Endothelial cell of umbilical vein (primary cell): ENCODE measurements around the gene B3GALT5. TPM values are rescaled to one million over a fixed set of nuclear protein-coding genes. Genes with fewer than 3 reads are reported as not detected.

ENCODE experiments used
- BruUV-seq: library from RNA; stranded (reverse); fragments of 400-500 nt; replicated peaks from 2 replicates; lab custom pipeline; 2021; lab: Mats Ljungman, UMichigan
- CTCF ChIA-PET: fragments of 300-600, 350-600 bp; sonication (Branson Sonifier 250); formaldehyde crosslinking; loops from one replicate; lab custom pipeline; 2021; ENCODE audit warnings: antibody characterized with exemption, inconsistent platforms; lab: Charles Lee
- POLR2A ChIA-PET: fragments of 300-600, 350-600 bp; sonication (Branson Sonifier 250); formaldehyde crosslinking; loops from one replicate; lab custom pipeline; 2021; ENCODE audit warnings: antibody characterized with exemption, inconsistent platforms; lab: Charles Lee
- DNase-seq: peaks from one replicate; pipeline ENCODE4 v3.0.0-alpha.2; 2011; ENCODE audit warnings: low read depth, low spot score
- FAIRE-seq: peaks from 2 replicates; lab custom pipeline; 2011; peaks lifted over from hg19 to GRCh38; lab: Jason Lieb, UNC
- H2AFZ ChIP-seq: 2 replicates; pipeline ENCODE4 v1.6.0; 2012; ENCODE audit warnings: low read depth, low read length, control low read depth, inconsistent platforms
- H3K27ac ChIP-seq: 2 replicates; pipeline ENCODE4 v1.5.1; 2011; ENCODE audit warnings: low read depth, mild to moderate bottlenecking, control low read depth, low read length, moderate library complexity; ENCODE audit not compliant: insufficient read depth
- H3K27me3 ChIP-seq, 2 experiments: 2 replicates each; pipeline versions ENCODE4 v1.6.0 to v1.6.1; 2011; ENCODE audit warnings: low read length in 2 of 2, mixed read lengths in 1 of 2; ENCODE audit not compliant: control insufficient read depth in 2 of 2, insufficient read depth in 2 of 2
- H3K36me3 ChIP-seq, 2 experiments: 2 replicates in 1 of 2; 3 replicates in 1 of 2; pipeline ENCODE4 v1.5.1; 2011; ENCODE audit warnings: low read length in 2 of 2, mild to moderate bottlenecking in 1 of 2, moderate library complexity in 1 of 2; ENCODE audit not compliant: control insufficient read depth in 2 of 2, insufficient read depth in 2 of 2; ENCODE audit errors: extremely low read depth in 1 of 2
- H3K4me1 ChIP-seq: 3 replicates; pipeline ENCODE4 v1.5.1; 2011; ENCODE audit warnings: mild to moderate bottlenecking, low read length; ENCODE audit not compliant: control insufficient read depth, insufficient read depth; ENCODE audit errors: extremely low read depth
- H3K4me2 ChIP-seq: 2 replicates; pipeline ENCODE4 v1.6.1; 2011; ENCODE audit warnings: low read length, control low read depth, mixed read lengths; ENCODE audit not compliant: insufficient read depth
- H3K4me3 ChIP-seq, 3 experiments: fragments of 200-600 bp in 1 of 3; sonication (generic), shearing (Covaris generic) in 1 of 3; replicated peaks in 1 of 3; 2 replicates each; pipeline ENCODE4 v1.5.1; 2011 to 2016; ENCODE audit warnings: control low read depth in 3 of 3, low read length in 3 of 3, mild to moderate bottlenecking in 2 of 3, inconsistent platforms in 1 of 3, low read depth in 1 of 3, moderate library complexity in 1 of 3; ENCODE audit not compliant: insufficient read depth in 1 of 3
- H3K79me2 ChIP-seq: 2 replicates; pipeline ENCODE4 v1.6.0; 2012; ENCODE audit warnings: low read length, inconsistent platforms; ENCODE audit not compliant: control insufficient read depth, insufficient read depth
- H3K9ac ChIP-seq: replicated peaks from 2 replicates; pipeline ENCODE3; 2011; ENCODE audit warnings: low read length, control low read depth; ENCODE audit not compliant: insufficient read depth; ENCODE audit errors: extremely low read depth
- H3K9me1 ChIP-seq: replicated peaks from 3 replicates; pipeline ENCODE4 v1.6.0; 2011; ENCODE audit warnings: mild to moderate bottlenecking, low read length; ENCODE audit not compliant: control insufficient read depth, insufficient read depth; ENCODE audit errors: extremely low read depth
- H3K9me3 ChIP-seq: replicated peaks from 2 replicates; pipeline ENCODE4 v1.5.1; 2012; ENCODE audit warnings: low read length, inconsistent platforms; ENCODE audit not compliant: control insufficient read depth, insufficient read depth
- H4K20me1 ChIP-seq: replicated peaks from 2 replicates; pipeline ENCODE3; 2011; ENCODE audit warnings: mild to moderate bottlenecking, low read length; ENCODE audit not compliant: control insufficient read depth, insufficient read depth; ENCODE audit errors: extremely low read depth
- CTCF ChIP-seq, 2 donors: IDR thresholded peaks; 1 replicate in 1 of 2; 2 replicates in 1 of 2; pipeline ENCODE4 v1.5.1; 2011; ENCODE audit warnings: low read length in 2 of 2, mild to moderate bottlenecking in 2 of 2, moderate library complexity in 2 of 2, control low read depth in 1 of 2, inconsistent platforms in 1 of 2, low read depth in 1 of 2; ENCODE audit not compliant: insufficient read depth in 1 of 2; ENCODE audit errors: extremely low read depth in 1 of 2
- EZH2 ChIP-seq: IDR thresholded peaks from 2 replicates; pipeline ENCODE4 v1.6.1; 2012; ENCODE audit warnings: borderline replicate concordance, low read depth, mild to moderate bottlenecking, moderate library complexity, low read length, inconsistent platforms; ENCODE audit not compliant: severe bottlenecking
- FOS ChIP-seq: IDR thresholded peaks from 2 replicates; pipeline ENCODE4 v1.6.1; 2011; ENCODE audit warnings: mild to moderate bottlenecking, low read length, moderate library complexity, borderline replicate concordance; ENCODE audit not compliant: insufficient read depth
- GATA2 ChIP-seq: IDR thresholded peaks from 2 replicates; pipeline ENCODE4 v1.7.0; 2011; ENCODE audit warnings: low read depth, mild to moderate bottlenecking, moderate library complexity, mixed read lengths, low read length; ENCODE audit not compliant: insufficient read length, insufficient read depth
- JUN ChIP-seq: IDR thresholded peaks from 2 replicates; pipeline ENCODE4 v1.6.1; 2011; ENCODE audit warnings: borderline replicate concordance, low read depth; ENCODE audit not compliant: insufficient read length, insufficient read depth
- MAX ChIP-seq: IDR thresholded peaks from 2 replicates; pipeline ENCODE4 v1.6.1; 2011; ENCODE audit not compliant: insufficient read depth, insufficient read length
- MYC ChIP-seq: IDR thresholded peaks from one replicate; pipeline ENCODE4 v1.6.1; 2011; ENCODE audit warnings: mild to moderate bottlenecking, low read depth, low read length
- POLR2A ChIP-seq: IDR thresholded peaks from 2 replicates; pipeline ENCODE4 v1.6.1; 2012; ENCODE audit warnings: low read depth, mild to moderate bottlenecking, control low read depth, low read length
- POLR2AphosphoS5 ChIP-seq: IDR thresholded peaks from 2 replicates; pipeline ENCODE4 v1.6.1; 2012; ENCODE audit warnings: low read depth, mild to moderate bottlenecking, control low read depth, low read length, moderate library complexity; ENCODE audit not compliant: insufficient read depth
- dilution Hi-C: fragments of 300-500 bp; cut with MboI; formaldehyde crosslinking; loops from one replicate; pipeline ENCODE4 v1.15.0; 2019; ENCODE audit warnings: low sequenced_read_pairs; ENCODE audit not compliant: extremely low pct_ligation_motif_present
- intact Hi-C: fragments of 100-400 bp; cut with micrococcal nuclease; formaldehyde crosslinking; loops from one replicate; pipeline ENCODE4 v1.10.0; 2022
- polyA plus RNA-seq, 4 experiments: library from polyadenylated mRNA; depleted of rRNA in 3 of 4; stranded (reverse) in 3 of 4; unstranded in 1 of 4; fragments of >200 nt; gene quantifications; 2 replicates each; pipeline versions ENCODE4 v1.2.1 to v1.2.3, GENCODE V29; 2011 to 2012; ENCODE audit warnings: missing spikeins in 1 of 4
- total RNA-seq: library from RNA; stranded (reverse); gene quantifications from 2 replicates; pipeline ENCODE4 v1.2.3, GENCODE V29; 2021

The B3GALT5 gene
- total and polyA plus RNA-seq, 2 donors (not counting 3 experiments of a cell fraction or from before 2014, with no cell fraction given), result 0.04 TPM; not detected in 1

GRCh38 chr21:39663066-39663465 lies 50.3 kb downstream of the B3GALT5 start:
- Histone ChIP-seq H3K79me2 (no peaks in the 10 kb centered on the region), H3K4me3 (no peak overlapping the region), H3K9me1 (no peaks in the 10 kb centered on the region), H3K4me1 (peaks cover 13% of the 10 kb centered on the region), H3K4me2 (no peak overlapping the region), H3K27me3 (no peaks in the 10 kb centered on the region), H4K20me1 (no peaks in the 10 kb centered on the region), H3K9me3 (no peaks in the 10 kb centered on the region), H3K36me3 (no peaks in the 10 kb centered on the region), H2AFZ (no peak overlapping the region), H3K27ac (no peak overlapping the region), H3K9ac (no peak overlapping the region)
- CTCF ChIA-PET, result no interaction called here
- no peak for TF ChIP-seq JUN
- no peak for TF ChIP-seq MAX
- TF ChIP-seq EZH2, result no peak
- TF ChIP-seq FOS, result no peak
- TF ChIP-seq GATA2, result no peak
- TF ChIP-seq CTCF (IDR thresholded peaks at IDR 0.05; ENCODE audit: extremely low read depth in 1 of 2, insufficient read depth in 1 of 2, low read depth in 1 of 2, low read length in 2 of 2), result no peak
- no peak for TF ChIP-seq POLR2AphosphoS5
- TF ChIP-seq MYC, result no peak
- TF ChIP-seq POLR2A, result no peak
- FAIRE-seq (no peak), DNase-seq (no peak)
- no TSS peak for BruUV-seq
- POLR2A ChIA-PET, result no interaction called here
- dilution Hi-C loops (no loop called here), intact Hi-C loops (no loop called here)
